Suprapubic skin (tissue), 3 donors: ENCODE data around the gene AOX1.
A peak's percentile ranks its signal among the peaks of the same experiment; 100 is the strongest.

Experiments used
- POLR2A ChIP-seq, 2 donors: fragments of 450-650 bp; IDR thresholded peaks; one replicate each; pipeline ENCODE4 v1.6.1; 2017; ENCODE audit warnings: antibody characterized with exemption in 2 of 2, mild to moderate bottlenecking in 2 of 2, moderate library complexity in 2 of 2
- TF ChIP-seq, protein P1 (sequence below), 2 donors: fragments of 200-600 bp in 1 of 2; fragments of 450-650 bp in 1 of 2; sonication (generic) in 1 of 2; IDR thresholded peaks; one replicate each; pipeline ENCODE4 v1.5.1; 2016 to 2019; ENCODE audit warnings: antibody characterized with exemption in 2 of 2, mild to moderate bottlenecking in 1 of 2, moderate library complexity in 1 of 2

DNA sequence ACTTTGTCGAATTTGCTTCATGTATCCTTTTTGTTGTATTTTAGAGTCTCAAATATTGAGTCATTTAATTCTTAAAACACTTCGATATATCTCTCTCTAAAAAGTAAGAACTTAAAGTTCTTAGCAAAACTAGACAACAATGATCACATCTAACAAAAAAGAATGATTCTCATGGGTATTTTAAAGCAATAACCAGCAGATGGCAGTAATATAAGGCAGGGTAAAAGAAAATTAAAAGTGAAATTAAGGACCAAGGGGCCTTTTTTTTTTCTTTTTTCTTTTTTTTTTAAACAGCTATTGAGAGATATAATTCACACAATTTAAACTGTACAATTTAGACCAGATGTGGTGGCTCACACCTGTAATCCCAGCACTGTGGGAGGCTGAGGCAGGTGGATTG lies 9.9 kb upstream of the AOX1 start:
- TF ChIP-seq POLR2A (IDR thresholded peaks at IDR 0.05): no peak
- TF ChIP-seq, protein P1, sequence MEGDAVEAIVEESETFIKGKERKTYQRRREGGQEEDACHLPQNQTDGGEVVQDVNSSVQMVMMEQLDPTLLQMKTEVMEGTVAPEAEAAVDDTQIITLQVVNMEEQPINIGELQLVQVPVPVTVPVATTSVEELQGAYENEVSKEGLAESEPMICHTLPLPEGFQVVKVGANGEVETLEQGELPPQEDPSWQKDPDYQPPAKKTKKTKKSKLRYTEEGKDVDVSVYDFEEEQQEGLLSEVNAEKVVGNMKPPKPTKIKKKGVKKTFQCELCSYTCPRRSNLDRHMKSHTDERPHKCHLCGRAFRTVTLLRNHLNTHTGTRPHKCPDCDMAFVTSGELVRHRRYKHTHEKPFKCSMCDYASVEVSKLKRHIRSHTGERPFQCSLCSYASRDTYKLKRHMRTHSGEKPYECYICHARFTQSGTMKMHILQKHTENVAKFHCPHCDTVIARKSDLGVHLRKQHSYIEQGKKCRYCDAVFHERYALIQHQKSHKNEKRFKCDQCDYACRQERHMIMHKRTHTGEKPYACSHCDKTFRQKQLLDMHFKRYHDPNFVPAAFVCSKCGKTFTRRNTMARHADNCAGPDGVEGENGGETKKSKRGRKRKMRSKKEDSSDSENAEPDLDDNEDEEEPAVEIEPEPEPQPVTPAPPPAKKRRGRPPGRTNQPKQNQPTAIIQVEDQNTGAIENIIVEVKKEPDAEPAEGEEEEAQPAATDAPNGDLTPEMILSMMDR (IDR thresholded peaks at IDR 0.05): peak in 1 of 2 donors; percentile 14
